Measurements from ENCODE around the gene NMT2. TPM values are rescaled to one million over a fixed set of nuclear protein-coding genes. Genes with fewer than 3 reads are reported as not detected.

The NMT2 gene
- total RNA-seq = 12.4 TPM
- long read RNA-seq, transcript NMT2-202 (12 exons, 2,907 nt) = major isoform, 6 of 17 reads
- long read RNA-seq, partial matches to known transcripts = 2 of 17 reads
- long read RNA-seq, other reads (novel, unspliced or antisense) = 5 of 17 reads

DNA sequence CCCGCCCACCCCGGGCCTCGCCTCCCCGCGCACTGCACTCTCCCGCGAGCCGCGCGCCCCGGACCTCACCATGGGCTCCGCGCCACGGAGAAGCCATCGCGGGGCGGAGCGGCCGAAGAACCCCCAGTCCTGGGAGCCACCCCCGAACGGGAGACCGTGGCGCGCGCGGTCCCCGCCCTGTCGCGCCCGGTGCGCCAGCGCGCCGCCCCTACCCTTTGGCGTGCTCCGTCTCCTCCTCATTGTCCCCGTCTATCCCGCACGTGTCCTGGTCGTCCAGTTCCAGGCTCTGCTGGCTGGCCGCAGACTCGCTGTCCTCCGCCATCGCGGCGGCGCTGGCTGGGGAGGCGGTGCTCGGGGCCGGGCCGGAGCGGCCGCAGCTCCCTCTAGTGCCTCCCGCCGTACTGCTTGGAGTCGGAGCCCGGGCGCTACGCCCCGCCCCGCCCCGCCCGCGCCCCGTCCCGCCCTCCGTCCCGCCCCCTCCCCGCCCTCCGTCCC, at the start of gene NMT2:
TSS of gene NMT2 (minus strand) at position 403 of the 495 bp plus-strand sequence. CDS start at position 322, 81 bp downstream.
- intact Hi-C loops (cut with micrococcal nuclease) = no loop called here
- peak within 1 kb of the TSS; percentile 97 for H3K27ac ChIP-seq (replicated peaks)
- peak; percentile 88 for DNase-seq

DNA sequence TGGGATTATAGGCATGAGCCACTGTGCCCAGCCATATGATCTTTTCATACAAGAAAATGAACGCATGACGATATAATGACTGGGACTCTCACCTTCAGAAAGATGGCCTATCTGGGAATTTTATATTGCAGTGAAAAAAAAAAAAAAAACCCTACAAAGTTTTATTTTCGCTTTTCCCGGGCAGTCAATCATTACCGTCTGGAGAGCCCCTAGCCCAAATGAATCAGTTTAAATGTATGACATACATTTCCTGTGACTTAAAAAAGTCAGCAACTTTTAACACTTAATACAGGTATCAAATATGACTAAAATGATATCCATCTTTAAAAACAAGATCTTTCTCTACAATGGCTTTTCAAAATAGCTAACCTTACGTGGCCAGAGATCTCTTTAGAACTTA, 48.2 kb upstream of the NMT2 start:
- H3K4me1 ChIP-seq = no peaks in the 10 kb centered on the region
- H3K27ac ChIP-seq (replicated peaks) = no peak overlapping the region
- intact Hi-C loops (cut with micrococcal nuclease) = loop anchor here (10.0 kb wide), 1 partner anchor 148 kb away; no protein-coding TSS in a partner anchor
- H3K27me3 ChIP-seq (ENCODE audit: low read depth) = no peaks in the 10 kb centered on the region
- DNase-seq = no peak
- no peaks in the 10 kb centered on the region for H3K9me3 ChIP-seq (replicated peaks)
- peaks cover 25% of the 10 kb centered on the region for H3K36me3 ChIP-seq
- no peak overlapping the region for H3K4me3 ChIP-seq
- TF ChIP-seq, protein P1, sequence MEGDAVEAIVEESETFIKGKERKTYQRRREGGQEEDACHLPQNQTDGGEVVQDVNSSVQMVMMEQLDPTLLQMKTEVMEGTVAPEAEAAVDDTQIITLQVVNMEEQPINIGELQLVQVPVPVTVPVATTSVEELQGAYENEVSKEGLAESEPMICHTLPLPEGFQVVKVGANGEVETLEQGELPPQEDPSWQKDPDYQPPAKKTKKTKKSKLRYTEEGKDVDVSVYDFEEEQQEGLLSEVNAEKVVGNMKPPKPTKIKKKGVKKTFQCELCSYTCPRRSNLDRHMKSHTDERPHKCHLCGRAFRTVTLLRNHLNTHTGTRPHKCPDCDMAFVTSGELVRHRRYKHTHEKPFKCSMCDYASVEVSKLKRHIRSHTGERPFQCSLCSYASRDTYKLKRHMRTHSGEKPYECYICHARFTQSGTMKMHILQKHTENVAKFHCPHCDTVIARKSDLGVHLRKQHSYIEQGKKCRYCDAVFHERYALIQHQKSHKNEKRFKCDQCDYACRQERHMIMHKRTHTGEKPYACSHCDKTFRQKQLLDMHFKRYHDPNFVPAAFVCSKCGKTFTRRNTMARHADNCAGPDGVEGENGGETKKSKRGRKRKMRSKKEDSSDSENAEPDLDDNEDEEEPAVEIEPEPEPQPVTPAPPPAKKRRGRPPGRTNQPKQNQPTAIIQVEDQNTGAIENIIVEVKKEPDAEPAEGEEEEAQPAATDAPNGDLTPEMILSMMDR (IDR thresholded peaks at IDR 0.05; ENCODE audit: borderline replicate concordance) = no peak

More for the DNA sequence above, at the start of gene NMT2:
- H3K27me3 ChIP-seq (ENCODE audit: low read depth) = no peaks in the 10 kb centered on the region
- TF ChIP-seq, protein P1 (IDR thresholded peaks at IDR 0.05; ENCODE audit: borderline replicate concordance) = peak; percentile 61
- H3K4me3 ChIP-seq = peak within 1 kb of the TSS; percentile 98
- no peaks in the 10 kb centered on the region for H3K9me3 ChIP-seq (replicated peaks)
- H3K36me3 ChIP-seq = no peaks in the 10 kb centered on the region
- peaks cover 54% of the 10 kb centered on the region for H3K4me1 ChIP-seq

DNA sequence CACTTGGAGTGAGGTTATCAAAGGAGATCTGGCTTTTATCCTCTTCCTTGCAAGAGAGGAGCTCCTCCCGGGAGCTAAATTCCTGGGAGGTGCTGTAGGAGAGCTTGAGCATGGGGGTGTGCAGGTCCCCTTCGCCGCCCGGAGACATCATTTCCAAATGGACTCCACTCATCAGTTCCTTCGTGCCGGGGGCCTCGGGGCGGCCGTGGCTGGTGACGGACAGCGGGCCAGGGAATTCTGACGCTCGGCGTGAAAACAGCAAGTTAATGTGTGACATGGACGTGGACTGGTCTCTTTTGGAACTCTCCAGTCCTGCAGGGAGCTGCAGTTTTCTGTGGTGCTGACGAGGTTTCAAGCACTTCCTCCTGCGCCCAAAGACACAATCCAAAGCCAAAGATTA, 45.7 kb upstream of the NMT2 start:
- Histone ChIP-seq H3K4me3 (no peak overlapping the region), H3K4me1 (peaks cover 12% of the 10 kb centered on the region), H3K9me3 (replicated peaks) (no peaks in the 10 kb centered on the region), H3K36me3 (peaks cover 25% of the 10 kb centered on the region), H3K27ac (replicated peaks) (no peak overlapping the region), H3K27me3 (ENCODE audit: low read depth) (no peaks in the 10 kb centered on the region)
- intact Hi-C loops (cut with micrococcal nuclease) = loop anchor here (10.0 kb wide), 1 partner anchor 151 kb away; no protein-coding TSS in a partner anchor
- TF ChIP-seq, protein P1 (IDR thresholded peaks at IDR 0.05; ENCODE audit: borderline replicate concordance) = no peak
- DNase-seq = no peak

DNA sequence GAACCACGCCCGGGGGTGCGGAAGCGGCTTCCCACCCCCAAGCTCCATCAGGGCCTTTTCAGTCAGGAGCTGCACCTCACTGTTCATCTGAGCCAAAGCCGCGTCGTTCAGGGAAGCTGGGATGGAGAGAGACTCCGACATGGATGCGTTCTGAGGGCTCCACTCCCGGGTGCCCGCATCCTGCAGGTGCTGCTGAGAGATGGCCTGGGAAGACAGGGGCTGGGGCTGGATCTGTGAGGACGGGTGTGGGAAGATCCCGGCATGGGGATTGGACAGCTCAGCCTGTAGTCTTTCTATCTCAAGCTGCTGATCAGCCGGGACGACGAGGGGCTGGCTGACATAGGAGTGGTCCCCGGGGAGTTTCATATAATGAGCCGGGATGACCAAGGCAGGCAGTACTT, 45.0 kb upstream of the NMT2 start:
- peaks cover 21% of the 10 kb centered on the region for H3K36me3 ChIP-seq
- H3K4me1 ChIP-seq = peaks cover 12% of the 10 kb centered on the region
- DNase-seq = no peak
- no peaks in the 10 kb centered on the region for H3K9me3 ChIP-seq (replicated peaks)
- TF ChIP-seq, protein P1 (IDR thresholded peaks at IDR 0.05; ENCODE audit: borderline replicate concordance) = no peak
- H3K27ac ChIP-seq (replicated peaks) = no peak overlapping the region
- intact Hi-C loops (cut with micrococcal nuclease) = loop anchor here (10.0 kb wide), 1 partner anchor 151 kb away; no protein-coding TSS in a partner anchor
- H3K27me3 ChIP-seq (ENCODE audit: low read depth) = no peaks in the 10 kb centered on the region
- no peak overlapping the region for H3K4me3 ChIP-seq

DNA sequence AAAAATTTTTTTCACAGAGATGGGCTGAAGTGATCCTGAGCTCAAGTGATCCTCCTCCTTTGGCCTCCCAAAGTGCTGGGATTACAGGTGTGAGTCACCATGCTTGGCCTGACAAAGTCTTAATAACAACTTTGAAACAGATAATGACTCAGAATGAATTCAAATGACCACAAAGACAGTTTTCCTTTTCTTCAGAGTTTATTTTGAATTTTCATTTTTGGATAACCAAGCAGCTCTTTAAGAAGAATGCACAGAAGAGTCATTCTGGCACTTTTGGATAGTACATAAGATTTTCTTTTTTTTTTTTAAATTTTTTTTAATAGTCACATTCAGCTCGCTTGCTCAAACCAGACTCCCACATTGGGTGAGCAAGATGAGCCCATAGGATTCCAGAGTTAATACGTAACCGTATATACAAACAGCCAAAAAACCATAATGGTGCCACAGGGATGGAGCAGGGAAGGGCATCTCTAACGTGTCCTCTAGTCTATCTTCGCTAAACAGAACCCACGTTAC, 43.0 kb upstream of the NMT2 start:
- DNase-seq = no peak
- TF ChIP-seq, protein P1 (IDR thresholded peaks at IDR 0.05; ENCODE audit: borderline replicate concordance) = no peak

More for the DNA sequence above, 43.0 kb upstream of the NMT2 start:
- Histone ChIP-seq H3K4me3 (no peak overlapping the region), H3K4me1 (peaks cover 12% of the 10 kb centered on the region), H3K27ac (replicated peaks) (no peak overlapping the region), H3K9me3 (replicated peaks) (no peaks in the 10 kb centered on the region), H3K27me3 (ENCODE audit: low read depth) (no peaks in the 10 kb centered on the region), H3K36me3 (peaks cover 21% of the 10 kb centered on the region)
- intact Hi-C loops (cut with micrococcal nuclease) = loop anchor here (10.0 kb wide), 1 partner anchor 153 kb away; no protein-coding TSS in a partner anchor

Measured in left ventricle myocardium inferior (tissue), 1 donor.